SK-N-SH (cell line): ENCODE data around the gene AGFG2. TPM values are rescaled to one million over a fixed set of nuclear protein-coding genes. Genes with fewer than 3 reads are reported as not detected.

Source experiments
- CTCF ChIP-seq: fragments of 200-600 bp; sonication (generic); IDR thresholded peaks from 2 replicates; pipeline ENCODE4 v1.6.1; 2017; ENCODE audit warnings: antibody characterized with exemption, mild to moderate bottlenecking, moderate library complexity
- ELF1 ChIP-seq: IDR thresholded peaks from 2 replicates; pipeline ENCODE4 v1.4.0; 2012
- EP300 ChIP-seq, 2 experiments: IDR thresholded peaks; 2 replicates each; pipeline versions ENCODE4 v1.4.0 to v1.6.1; 2012; ENCODE audit warnings: borderline replicate concordance in 1 of 2, low read depth in 1 of 2, low read length in 1 of 2
- EZH2phosphoT487 ChIP-seq: fragments of 200-600 bp; sonication (generic); IDR thresholded peaks from 2 replicates; pipeline ENCODE4 v1.6.1; 2017; ENCODE audit warnings: low read depth, mixed run types, mild to moderate bottlenecking, antibody characterized with exemption, moderate library complexity, borderline replicate concordance
- FOSL2 ChIP-seq: IDR thresholded peaks from 2 replicates; pipeline ENCODE4 v1.4.0; 2012; ENCODE audit warnings: low read depth, mild to moderate bottlenecking, moderate library complexity, borderline replicate concordance
- FOXJ3 ChIP-seq: sonication (generic); formaldehyde crosslinking; IDR thresholded peaks from 2 replicates; pipeline ENCODE4 v1.5.1; 2020; ENCODE audit warnings: mild to moderate bottlenecking, missing genetic modification reagents
- FOXM1 ChIP-seq: IDR thresholded peaks from 2 replicates; pipeline ENCODE4 v1.4.0; 2012; ENCODE audit warnings: low read depth, mild to moderate bottlenecking
- GABPA ChIP-seq: IDR thresholded peaks from 2 replicates; pipeline ENCODE4 v1.4.0; 2012; ENCODE audit warnings: low read depth, mild to moderate bottlenecking
- GATA2 ChIP-seq: sonication (generic); formaldehyde crosslinking; IDR thresholded peaks from 2 replicates; pipeline ENCODE4 v1.5.0; 2020; ENCODE audit warnings: mild to moderate bottlenecking, missing genetic modification reagents
- MAX ChIP-seq: IDR thresholded peaks from 2 replicates; pipeline ENCODE4 v1.4.0; 2012; ENCODE audit warnings: low read depth
- MEF2A ChIP-seq: IDR thresholded peaks from 2 replicates; pipeline ENCODE4 v1.4.0; 2012; ENCODE audit warnings: low read depth, borderline replicate concordance
- MXI1 ChIP-seq: IDR thresholded peaks from 2 replicates; pipeline ENCODE4 v1.6.1; 2012; ENCODE audit warnings: mild to moderate bottlenecking, low read depth, low read length, improper control_type of control experiment
- NRF1 ChIP-seq: IDR thresholded peaks from 2 replicates; pipeline ENCODE4 v1.6.1; 2012; ENCODE audit warnings: low read depth, mild to moderate bottlenecking, low read length
- PBX3 ChIP-seq: IDR thresholded peaks from 2 replicates; pipeline ENCODE4; 2012
- POLR2AphosphoS5 ChIP-seq: IDR thresholded peaks from 2 replicates; pipeline ENCODE4 v1.6.1; 2012; ENCODE audit warnings: low read depth, low read length
- RAD21 ChIP-seq: IDR thresholded peaks from 2 replicates; pipeline ENCODE4 v1.6.1; 2012; ENCODE audit warnings: mild to moderate bottlenecking, low read length
- RCOR1 ChIP-seq: fragments of 150-350 bp; IDR thresholded peaks from 2 replicates; pipeline ENCODE4 v1.6.1; 2017; ENCODE audit warnings: antibody characterized with exemption, low read length
- REST ChIP-seq: IDR thresholded peaks from 2 replicates; pipeline ENCODE4 v1.6.1; 2012; ENCODE audit warnings: mild to moderate bottlenecking, low read depth, low read length, moderate library complexity
- RFX5 ChIP-seq: IDR thresholded peaks from 2 replicates; pipeline ENCODE4 v1.6.1; 2012; ENCODE audit warnings: mild to moderate bottlenecking, improper control_type of control experiment, low read length
- RXRA ChIP-seq: IDR thresholded peaks from 2 replicates; pipeline ENCODE4 v1.4.0; 2012; ENCODE audit warnings: low read depth, mild to moderate bottlenecking, borderline replicate concordance
- SMC3 ChIP-seq: IDR thresholded peaks from 2 replicates; pipeline ENCODE4 v1.6.1; 2012; ENCODE audit warnings: low read depth, low read length, improper control_type of control experiment
- TAF1 ChIP-seq: IDR thresholded peaks from 2 replicates; pipeline ENCODE4 v1.6.1; 2012; ENCODE audit warnings: low read depth, mild to moderate bottlenecking, low read length, moderate library complexity, borderline replicate concordance
- USF1 ChIP-seq: IDR thresholded peaks from 2 replicates; pipeline ENCODE4 v1.4.0; 2012; ENCODE audit warnings: low read depth, borderline replicate concordance
- polyA plus RNA-seq, 3 experiments: library from polyadenylated mRNA; depleted of rRNA; stranded (reverse); fragments of >200 nt; gene quantifications; 2 replicates each; pipeline ENCODE4 v1.2.3, GENCODE V29; 2012

AGFG2 gene
- polyA plus RNA-seq, 1 of the 3 experiments (the other 2 are of a cell fraction), result 23.1 TPM

GRCh38 chr7:100515072-100515532 is 23.9 kb upstream of the AGFG2 start (continued):
- TF ChIP-seq REST (0 out of 2 replicates have a peak, but pooled peaks have one; percentile 11), USF1 (peak; percentile 47; the same call in 1 of the 2 replicates), NRF1 (no peak), RXRA (no peak), FOXJ3 (CRISPR knock-in tag) (no peak), ELF1 (no peak), RAD21 (no peak), GATA2 (no peak), FOSL2 (peak; percentile 90), EZH2phosphoT487 (no peak), TAF1 (0 out of 2 replicates have a peak, but pooled peaks have one; percentile 40), SMC3 (no peak), GABPA (no peak), CTCF (no peak), MXI1 (no peak), PBX3 (peak; percentile 22; the same call in 1 of the 2 replicates), MEF2A (no peak), FOXM1 (no peak), MAX (peak; percentile 83), POLR2AphosphoS5 (peak; percentile 72; the same call in 1 of the 2 replicates), RFX5 (no peak), EP300 (IDR thresholded peaks at IDR 0.05; ENCODE audit: borderline replicate concordance in 1 of 2, low read depth in 1 of 2, low read length in 1 of 2) (peak; percentile 9 to 56; a peak in 1 of 4 replicates), RCOR1 (no peak)
